ENCODE results near the gene ESYT1.

- TF ChIP-seq CTCF (IDR thresholded peaks at IDR 0.05; ENCODE audit: poor library complexity, severe bottlenecking) (peak; percentile 25), EP300 (conservative IDR thresholded peaks at IDR 0.05; ENCODE audit: poor library complexity, severe bottlenecking) (no peak), EZH2 (IDR thresholded peaks at IDR 0.05; ENCODE audit: borderline replicate concordance, insufficient read depth, low read length, poor library complexity, severe bottlenecking) (no peak), RAD21 (conservative IDR thresholded peaks at IDR 0.05) (peak; percentile 17), TAF1 (IDR thresholded peaks at IDR 0.05; ENCODE audit: low read depth) (peak; percentile 98), POLR2AphosphoS5 (IDR thresholded peaks at IDR 0.05) (peak; percentile 99), REST (IDR thresholded peaks at IDR 0.05; ENCODE audit: borderline replicate concordance) (peak; percentile 97)
Observed at GRCh38 chr12:56116267-56117081, 11.6 kb upstream of the ESYT1 start, which contains the start of gene RPL41.
